ENCODE data around the gene TENM3.
A peak's percentile ranks its signal among the peaks of the same experiment; 100 is the strongest.

Gene TENM3

DNA sequence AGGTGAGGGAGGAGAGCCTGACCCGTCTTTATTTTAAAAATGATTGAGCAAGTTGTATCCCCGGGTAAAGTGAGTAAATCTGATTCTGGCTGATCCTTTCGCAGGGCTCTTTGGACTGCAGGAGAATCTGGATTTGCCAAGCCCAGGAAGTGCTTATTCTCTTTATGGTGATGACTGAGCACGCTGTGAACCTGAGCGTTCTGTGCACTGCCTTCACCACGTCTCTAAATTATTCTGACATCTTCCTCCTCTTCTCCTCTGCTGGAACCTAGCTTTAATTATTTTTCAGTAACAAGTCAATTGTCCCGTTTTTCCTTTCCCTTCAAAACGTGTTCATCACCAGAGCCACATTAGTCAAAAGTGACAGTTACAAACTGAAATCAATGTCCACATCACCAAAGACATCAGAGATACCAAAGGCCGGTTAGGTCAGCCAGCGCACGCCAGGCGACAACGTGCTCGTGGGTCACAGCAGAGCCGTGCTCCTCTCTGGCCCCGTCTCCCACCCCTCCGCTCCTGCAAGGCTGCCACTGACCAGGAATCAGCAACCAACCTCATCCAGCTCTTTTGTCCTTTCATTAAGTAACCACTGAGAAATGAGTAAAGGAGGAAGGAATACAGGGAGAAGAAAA, 599.7 kb downstream of the TENM3 start:
- Histone ChIP-seq H3K4me1 (ENCODE audit: control insufficient read depth in 2 of 2, insufficient read depth in 1 of 2, low read depth in 1 of 2, low read length in 2 of 2) (peaks cover 4 to 12% of the 10 kb centered on the region in 2 donors), H2AFZ (ENCODE audit: low read length) (peak overlapping the region; percentile 24), H3K79me1 (ENCODE audit: low read depth, low read length) (no peaks in the 10 kb centered on the region), H2AK5ac (ENCODE audit: low read depth, low read length) (no peak overlapping the region), H2BK120ac (ENCODE audit: low read depth, low read length) (no peak overlapping the region), H3K4ac (ENCODE audit: low read length) (no peak overlapping the region), H3K23ac (ENCODE audit: low read depth, low read length, poor library complexity) (no peak overlapping the region), H2BK15ac (ENCODE audit: low read length) (no peak overlapping the region), H3K4me3 (ENCODE audit: low read length in 2 of 2) (no peak overlapping the region), H2BK5ac (ENCODE audit: low read length) (no peak overlapping the region), H3K18ac (ENCODE audit: low read length) (no peak overlapping the region), H3K27ac (replicated peaks; ENCODE audit: low read length) (no peak overlapping the region), H4K91ac (ENCODE audit: low read depth, low read length, poor library complexity) (no peak overlapping the region), H3K9me3 (replicated peaks in 1 of 2; ENCODE audit: control insufficient read depth in 2 of 2, insufficient read depth in 1 of 2, low read depth in 1 of 2, low read length in 2 of 2) (peaks cover 0 to 2% of the 10 kb centered on the region in 2 donors), H4K8ac (ENCODE audit: low read depth, low read length) (no peak overlapping the region), H3K4me2 (ENCODE audit: insufficient read depth, low read length, poor library complexity, severe bottlenecking) (no peak overlapping the region), H2BK12ac (ENCODE audit: low read length) (no peak overlapping the region), H3K9ac (ENCODE audit: low read depth, low read length, poor library complexity) (no peak overlapping the region), H3K27me3 (ENCODE audit: control insufficient read depth in 3 of 3, insufficient read depth in 3 of 3, low read depth in 1 of 3, low read length in 3 of 3) (no peaks in the 10 kb centered on the region), H3K14ac (ENCODE audit: low read length) (no peak overlapping the region), H3K36me3 (replicated peaks in 1 of 2; ENCODE audit: control insufficient read depth in 2 of 2, insufficient read depth in 2 of 2, low read length in 2 of 2) (no peaks in the 10 kb centered on the region)
- DNase-seq (ENCODE audit: low spot score): no peak
- no CpG with 5 or more reads among the region's 17 CpGs for WGBS, 2 donors (ENCODE audit: extremely low coverage in 2 of 2, insufficient read length in 2 of 2, insufficient replicate concordance in 1 of 2)

DNA sequence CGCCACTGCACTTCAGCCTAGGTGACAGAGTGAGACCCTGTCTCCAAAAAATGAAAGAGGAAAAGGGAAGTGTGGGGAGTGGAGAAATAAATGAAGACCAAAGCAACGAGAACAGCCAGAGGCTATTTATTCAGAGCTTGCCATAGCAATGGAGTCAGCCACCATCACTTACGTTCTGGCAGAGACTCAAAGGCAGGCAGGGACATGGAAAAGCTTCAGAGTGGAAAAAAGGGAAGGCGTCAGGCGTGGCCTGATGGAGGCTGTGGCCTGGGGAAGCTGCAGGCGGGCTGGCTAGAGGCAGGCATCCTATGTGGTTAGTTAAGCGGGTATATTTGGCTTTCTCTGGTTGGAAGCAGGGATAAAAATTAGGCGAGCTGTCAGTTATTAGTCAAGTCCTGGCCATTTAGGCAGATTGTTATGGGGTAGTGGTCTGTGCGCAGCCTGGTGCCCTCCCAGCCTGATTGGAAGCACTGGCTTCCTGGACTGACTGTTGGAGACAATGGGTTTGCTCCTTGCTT, 600.7 kb downstream of the TENM3 start:
- Histone ChIP-seq H3K4ac (ENCODE audit: low read length) (no peak overlapping the region), H3K23ac (ENCODE audit: low read depth, low read length, poor library complexity) (no peak overlapping the region), H3K79me1 (ENCODE audit: low read depth, low read length) (no peaks in the 10 kb centered on the region), H2BK120ac (ENCODE audit: low read depth, low read length) (no peak overlapping the region), H3K4me3 (ENCODE audit: low read length in 2 of 2) (no peak overlapping the region), H3K4me2 (ENCODE audit: insufficient read depth, low read length, poor library complexity, severe bottlenecking) (no peak overlapping the region), H3K27me3 (ENCODE audit: control insufficient read depth in 3 of 3, insufficient read depth in 3 of 3, low read depth in 1 of 3, low read length in 3 of 3) (no peaks in the 10 kb centered on the region), H2AFZ (ENCODE audit: low read length) (no peak overlapping the region), H3K9me3 (replicated peaks in 1 of 2; ENCODE audit: control insufficient read depth in 2 of 2, insufficient read depth in 1 of 2, low read depth in 1 of 2, low read length in 2 of 2) (peaks cover 0 to 2% of the 10 kb centered on the region in 2 donors), H3K9ac (ENCODE audit: low read depth, low read length, poor library complexity) (no peak overlapping the region), H3K14ac (ENCODE audit: low read length) (no peak overlapping the region), H3K18ac (ENCODE audit: low read length) (no peak overlapping the region), H2BK15ac (ENCODE audit: low read length) (no peak overlapping the region), H3K36me3 (replicated peaks in 1 of 2; ENCODE audit: control insufficient read depth in 2 of 2, insufficient read depth in 2 of 2, low read length in 2 of 2) (no peaks in the 10 kb centered on the region), H4K8ac (ENCODE audit: low read depth, low read length) (no peak overlapping the region), H2AK5ac (ENCODE audit: low read depth, low read length) (no peak overlapping the region), H3K27ac (replicated peaks; ENCODE audit: low read length) (no peak overlapping the region), H2BK12ac (ENCODE audit: low read length) (no peak overlapping the region), H4K91ac (ENCODE audit: low read depth, low read length, poor library complexity) (no peak overlapping the region), H2BK5ac (ENCODE audit: low read length) (no peak overlapping the region), H3K4me1 (ENCODE audit: control insufficient read depth in 2 of 2, insufficient read depth in 1 of 2, low read depth in 1 of 2, low read length in 2 of 2) (peaks cover 4 to 12% of the 10 kb centered on the region in 2 donors)
- WGBS, 2 donors (ENCODE audit: extremely low coverage in 2 of 2, insufficient read length in 2 of 2, insufficient replicate concordance in 1 of 2): no CpG with 5 or more reads among the region's 9 CpGs
- DNase-seq (ENCODE audit: low spot score): no peak

DNA sequence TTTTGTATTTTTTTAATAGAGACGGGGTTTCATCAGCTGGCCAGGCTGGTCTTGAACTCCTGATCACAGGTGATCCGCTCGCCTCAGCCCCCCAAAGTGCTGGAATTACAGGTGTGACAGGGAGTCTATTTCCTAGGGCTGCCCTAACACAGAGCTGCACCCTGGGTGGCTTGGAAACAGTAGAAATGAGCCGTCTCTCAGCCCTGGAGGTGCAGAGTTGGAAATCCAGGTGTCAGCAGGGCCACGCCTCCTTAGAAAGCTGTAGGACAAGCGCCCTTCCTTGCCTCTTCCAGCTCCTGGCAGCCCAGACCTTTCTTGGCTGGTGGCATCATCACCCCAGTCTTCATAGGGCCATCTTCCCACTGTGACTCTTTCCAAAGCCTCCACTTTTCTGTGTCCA, 602.4 kb downstream of the TENM3 start:
- H3K4ac ChIP-seq (ENCODE audit: low read length): no peak overlapping the region
- H2BK15ac ChIP-seq (ENCODE audit: low read length): no peak overlapping the region
- H3K9ac ChIP-seq (ENCODE audit: low read depth, low read length, poor library complexity): no peak overlapping the region
- H3K4me1 ChIP-seq (ENCODE audit: control insufficient read depth in 2 of 2, insufficient read depth in 1 of 2, low read depth in 1 of 2, low read length in 2 of 2): peaks cover 4 to 12% of the 10 kb centered on the region in 2 donors
- H2AFZ ChIP-seq (ENCODE audit: low read length): no peak overlapping the region
- H3K27ac ChIP-seq (replicated peaks; ENCODE audit: low read length): no peak overlapping the region
- no peak overlapping the region for H4K8ac ChIP-seq (ENCODE audit: low read depth, low read length)
- no peaks in the 10 kb centered on the region for H3K27me3 ChIP-seq (ENCODE audit: control insufficient read depth in 3 of 3, insufficient read depth in 3 of 3, low read depth in 1 of 3, low read length in 3 of 3)
- no peak overlapping the region for H3K14ac ChIP-seq (ENCODE audit: low read length)
- H3K4me3 ChIP-seq (ENCODE audit: low read length in 2 of 2): no peak overlapping the region
- peak overlapping the region; percentile 44 for H3K18ac ChIP-seq (ENCODE audit: low read length)
- H3K23ac ChIP-seq (ENCODE audit: low read depth, low read length, poor library complexity): no peak overlapping the region
- H3K4me2 ChIP-seq (ENCODE audit: insufficient read depth, low read length, poor library complexity, severe bottlenecking): no peak overlapping the region
- no peak overlapping the region for H4K91ac ChIP-seq (ENCODE audit: low read depth, low read length, poor library complexity)
- no peaks in the 10 kb centered on the region for H3K9me3 ChIP-seq (replicated peaks in 1 of 2; ENCODE audit: control insufficient read depth in 2 of 2, insufficient read depth in 1 of 2, low read depth in 1 of 2, low read length in 2 of 2)
- H3K36me3 ChIP-seq (replicated peaks in 1 of 2; ENCODE audit: control insufficient read depth in 2 of 2, insufficient read depth in 2 of 2, low read length in 2 of 2): no peaks in the 10 kb centered on the region
- H2AK5ac ChIP-seq (ENCODE audit: low read depth, low read length): no peak overlapping the region
- H3K79me1 ChIP-seq (ENCODE audit: low read depth, low read length): peaks cover 3% of the 10 kb centered on the region
- H2BK5ac ChIP-seq (ENCODE audit: low read length): no peak overlapping the region
- DNase-seq (ENCODE audit: low spot score): no peak
- no CpG with 5 or more reads among the region's 6 CpGs for WGBS, 2 donors (ENCODE audit: extremely low coverage in 2 of 2, insufficient read length in 2 of 2, insufficient replicate concordance in 1 of 2)
- H2BK120ac ChIP-seq (ENCODE audit: low read depth, low read length): no peak overlapping the region
- H2BK12ac ChIP-seq (ENCODE audit: low read length): no peak overlapping the region

DNA sequence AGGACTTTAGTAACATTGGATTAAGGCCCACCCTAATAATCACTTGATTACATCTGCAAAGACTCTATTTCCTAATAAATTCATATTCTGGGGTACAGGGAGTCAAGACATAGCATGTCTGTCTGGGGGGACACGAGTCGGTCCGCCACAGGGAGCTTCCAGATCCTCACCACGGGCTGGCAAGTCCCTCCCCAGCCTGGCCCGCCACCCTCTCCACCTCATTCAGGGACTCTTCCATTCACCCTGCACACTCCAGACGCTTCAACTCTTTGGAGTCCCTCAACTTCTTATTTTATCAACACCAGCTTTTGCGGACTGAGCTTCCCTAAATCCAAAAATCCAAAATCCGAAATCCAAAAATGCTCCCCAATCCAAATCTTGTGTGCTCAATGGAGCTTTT, 602.8 kb downstream of the TENM3 start:
- H3K9me3 ChIP-seq (replicated peaks in 1 of 2; ENCODE audit: control insufficient read depth in 2 of 2, insufficient read depth in 1 of 2, low read depth in 1 of 2, low read length in 2 of 2): no peaks in the 10 kb centered on the region
- H3K23ac ChIP-seq (ENCODE audit: low read depth, low read length, poor library complexity): no peak overlapping the region
- no peak overlapping the region for H4K8ac ChIP-seq (ENCODE audit: low read depth, low read length)
- no CpG with 5 or more reads among the region's 8 CpGs for WGBS, 2 donors (ENCODE audit: extremely low coverage in 2 of 2, insufficient read length in 2 of 2, insufficient replicate concordance in 1 of 2)
- H2BK15ac ChIP-seq (ENCODE audit: low read length): no peak overlapping the region
- H2AFZ ChIP-seq (ENCODE audit: low read length): no peak overlapping the region
- no peak overlapping the region for H3K4me3 ChIP-seq (ENCODE audit: low read length in 2 of 2)
- H3K4me2 ChIP-seq (ENCODE audit: insufficient read depth, low read length, poor library complexity, severe bottlenecking): no peak overlapping the region
- no peak overlapping the region for H2BK12ac ChIP-seq (ENCODE audit: low read length)
- H3K36me3 ChIP-seq (replicated peaks in 1 of 2; ENCODE audit: control insufficient read depth in 2 of 2, insufficient read depth in 2 of 2, low read length in 2 of 2): no peaks in the 10 kb centered on the region
- H3K18ac ChIP-seq (ENCODE audit: low read length): no peak overlapping the region
- H4K91ac ChIP-seq (ENCODE audit: low read depth, low read length, poor library complexity): no peak overlapping the region
- H3K9ac ChIP-seq (ENCODE audit: low read depth, low read length, poor library complexity): no peak overlapping the region
- H3K4ac ChIP-seq (ENCODE audit: low read length): no peak overlapping the region
- no peak overlapping the region for H3K27ac ChIP-seq (replicated peaks; ENCODE audit: low read length)
- no peak for DNase-seq (ENCODE audit: low spot score)
- peaks cover 3% of the 10 kb centered on the region for H3K79me1 ChIP-seq (ENCODE audit: low read depth, low read length)
- peaks cover 4 to 12% of the 10 kb centered on the region in 2 donors for H3K4me1 ChIP-seq (ENCODE audit: control insufficient read depth in 2 of 2, insufficient read depth in 1 of 2, low read depth in 1 of 2, low read length in 2 of 2)
- no peak overlapping the region for H2BK120ac ChIP-seq (ENCODE audit: low read depth, low read length)
- H2AK5ac ChIP-seq (ENCODE audit: low read depth, low read length): no peak overlapping the region
- no peak overlapping the region for H2BK5ac ChIP-seq (ENCODE audit: low read length)
- no peaks in the 10 kb centered on the region for H3K27me3 ChIP-seq (ENCODE audit: control insufficient read depth in 3 of 3, insufficient read depth in 3 of 3, low read depth in 1 of 3, low read length in 3 of 3)
- no peak overlapping the region for H3K14ac ChIP-seq (ENCODE audit: low read length)

Measured in neuronal stem cell (in vitro differentiated cells).